ENCODE results near the gene LIX1.
"Not testable (repeated sequence)": the region's sequence is repeated elsewhere in the genome, so short reads cannot be mapped to it uniquely, and the experiment has no call there.

LIX1 gene

DNA sequence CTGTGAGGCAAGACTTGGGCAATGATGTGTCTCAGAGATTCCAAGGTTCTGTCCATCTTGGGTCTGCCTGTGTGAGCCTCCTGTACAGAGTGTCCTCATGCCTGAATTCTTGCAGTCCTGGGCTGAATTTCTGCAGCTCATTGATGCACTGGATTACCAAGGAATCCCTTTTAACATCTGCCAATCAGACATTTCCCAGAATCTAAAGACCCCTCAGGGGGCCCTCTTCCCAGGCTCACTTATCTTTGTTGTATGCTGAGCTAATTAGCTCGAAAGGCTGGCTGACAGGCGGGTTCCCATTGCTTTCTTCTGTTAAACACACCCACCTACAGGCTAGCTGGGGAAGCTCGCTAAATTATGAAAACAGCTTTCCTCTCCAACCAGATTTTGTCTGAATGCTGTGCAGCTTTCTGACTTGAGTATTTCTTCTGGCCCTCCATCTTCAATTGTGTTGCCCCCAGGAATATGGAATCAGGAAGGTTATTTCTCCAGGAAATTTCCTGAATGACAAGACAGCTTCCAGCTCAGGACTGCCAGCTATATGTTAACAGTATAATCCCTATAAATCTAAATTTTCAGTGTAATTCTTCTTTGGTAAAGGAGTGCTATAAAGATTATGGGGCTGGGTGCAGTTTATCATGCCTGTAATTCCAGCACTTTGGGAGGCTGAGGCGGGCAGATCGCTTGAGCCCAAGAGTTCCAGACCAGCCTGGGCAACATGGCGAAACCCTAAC is at the start of gene LIX1:
LIX1 (minus strand) TSS at position 91 of the 734 bp plus-strand sequence; CDS start at position 56, 35 bp downstream.
- DNase-seq: peak; percentile 21 to 37

DNA sequence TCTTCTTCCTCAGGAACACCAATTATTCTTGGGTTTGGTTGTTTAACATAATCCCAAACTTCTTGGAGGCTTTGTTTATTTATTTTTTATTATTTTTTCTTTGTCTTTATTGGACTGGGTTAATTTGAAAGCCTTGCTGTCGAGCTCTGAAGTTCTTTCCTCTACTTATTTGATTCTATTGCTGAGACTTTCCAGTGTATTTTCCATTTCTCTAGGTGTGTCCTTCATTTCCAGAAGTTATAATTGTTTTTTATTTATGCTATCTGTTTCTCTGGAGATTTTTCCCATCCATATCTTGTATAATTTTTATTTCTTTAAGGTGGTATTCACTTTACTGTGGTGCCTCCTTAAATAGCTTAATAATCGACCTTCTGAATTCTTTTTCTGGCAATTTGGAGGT is 49.5 kb upstream of the LIX1 start:
- no peak for DNase-seq

DNA sequence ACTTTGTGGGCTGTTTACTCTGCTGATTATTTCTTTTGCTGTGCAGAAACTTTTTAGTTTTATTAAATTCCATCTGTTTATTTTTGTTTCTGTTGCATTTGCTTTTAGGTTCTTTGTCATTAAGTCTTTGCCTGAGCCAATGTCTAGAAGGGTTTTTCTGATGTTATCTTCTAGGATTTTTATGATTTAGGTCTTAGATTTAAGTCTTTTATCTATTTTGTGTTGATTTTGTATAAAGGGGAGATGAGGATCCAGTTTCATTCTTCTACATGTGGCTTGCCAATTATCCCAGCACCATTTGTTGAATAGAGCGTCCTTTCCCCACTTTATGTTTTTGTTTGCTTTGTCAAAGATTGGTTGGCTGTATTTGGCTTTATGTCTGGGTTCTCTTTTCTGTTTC is 47.1 kb upstream of the LIX1 start:
- not testable (repeated sequence) for DNase-seq

DNA sequence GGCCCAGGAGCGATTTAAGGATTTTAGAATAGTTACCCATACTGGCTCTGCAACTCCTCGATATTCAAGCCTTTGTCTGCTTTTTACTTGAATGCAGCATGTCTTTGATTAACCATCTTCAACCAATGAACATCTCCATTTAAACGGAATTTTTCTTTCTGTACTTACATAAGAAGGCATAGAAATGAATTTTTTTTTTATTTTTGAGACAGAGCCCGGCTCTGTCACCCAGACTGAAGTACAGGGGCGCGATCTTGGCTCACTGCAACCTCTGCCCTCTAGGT is 41.5 kb upstream of the LIX1 start:
- no peak for DNase-seq

DNA sequence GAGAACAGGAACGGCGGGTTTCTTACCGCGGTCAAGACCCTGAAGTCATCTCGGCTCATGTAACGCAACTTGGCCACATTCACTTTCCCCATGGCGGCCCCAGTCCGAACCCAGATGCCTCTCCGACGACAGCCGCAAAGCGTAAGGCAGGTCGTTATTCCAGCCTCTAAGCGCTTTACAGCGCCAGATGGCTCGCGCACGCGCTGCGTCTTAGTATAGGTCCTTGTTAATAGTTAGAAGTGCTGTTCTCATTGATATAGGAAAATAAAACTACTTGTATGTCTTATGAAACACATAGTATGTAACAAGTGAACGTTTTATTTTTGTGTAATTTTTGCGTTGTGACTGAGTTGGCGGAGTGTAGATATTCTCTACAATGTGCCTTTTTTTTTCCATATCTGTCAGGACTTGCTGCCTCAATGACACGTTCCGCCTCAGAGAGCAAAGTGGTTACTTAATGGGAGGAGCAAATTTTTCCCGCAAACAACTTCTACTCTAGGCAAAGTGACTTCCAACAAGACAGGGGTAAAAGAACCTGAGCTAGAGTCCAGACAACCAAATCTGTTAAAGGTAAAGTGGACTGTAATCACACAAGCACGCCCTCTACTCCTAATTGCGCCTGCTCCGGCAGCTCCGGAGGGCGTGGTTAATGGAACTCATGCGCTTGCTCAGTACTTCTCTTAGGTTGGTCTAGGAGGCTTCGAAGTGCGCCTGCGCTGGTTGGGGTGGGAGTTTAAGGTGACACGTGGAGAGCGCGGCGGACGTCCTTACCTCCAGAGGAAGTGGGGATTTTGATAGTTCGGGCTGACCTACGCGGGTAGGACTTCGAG is 40.9 kb upstream of the LIX1 start, which contains the start of gene RIOK2:
RIOK2 (minus strand) TSS at position 148 of the 830 bp plus-strand sequence; CDS start at position 92, 56 bp downstream.
- peak; percentile 96 for DNase-seq

DNA sequence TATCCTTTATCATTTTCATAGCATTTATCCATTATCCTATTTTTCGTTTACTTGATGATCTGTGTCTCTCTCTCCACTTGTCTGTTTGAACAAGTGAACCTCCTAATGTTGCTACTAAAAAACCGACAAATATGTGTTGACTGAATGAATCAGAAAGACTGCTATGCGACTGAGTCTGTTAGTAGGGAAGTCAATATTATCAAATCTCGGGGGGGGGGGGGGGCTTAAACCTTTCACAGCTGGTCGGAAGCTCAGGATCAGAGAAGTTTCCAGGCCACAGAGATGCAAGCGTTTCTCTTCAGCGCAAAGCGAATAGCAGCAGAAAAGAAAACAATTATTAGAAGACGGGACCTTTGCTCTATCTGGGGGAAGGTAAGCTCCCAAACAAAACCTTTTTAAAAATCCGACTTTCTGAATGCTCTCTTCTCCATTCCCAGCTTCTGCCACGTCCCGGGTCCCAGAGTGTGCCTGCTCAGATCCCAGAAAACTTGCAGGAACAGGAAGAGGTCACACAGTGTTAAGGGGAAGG is 40.2 kb upstream of the LIX1 start:
- no peak for DNase-seq

DNA sequence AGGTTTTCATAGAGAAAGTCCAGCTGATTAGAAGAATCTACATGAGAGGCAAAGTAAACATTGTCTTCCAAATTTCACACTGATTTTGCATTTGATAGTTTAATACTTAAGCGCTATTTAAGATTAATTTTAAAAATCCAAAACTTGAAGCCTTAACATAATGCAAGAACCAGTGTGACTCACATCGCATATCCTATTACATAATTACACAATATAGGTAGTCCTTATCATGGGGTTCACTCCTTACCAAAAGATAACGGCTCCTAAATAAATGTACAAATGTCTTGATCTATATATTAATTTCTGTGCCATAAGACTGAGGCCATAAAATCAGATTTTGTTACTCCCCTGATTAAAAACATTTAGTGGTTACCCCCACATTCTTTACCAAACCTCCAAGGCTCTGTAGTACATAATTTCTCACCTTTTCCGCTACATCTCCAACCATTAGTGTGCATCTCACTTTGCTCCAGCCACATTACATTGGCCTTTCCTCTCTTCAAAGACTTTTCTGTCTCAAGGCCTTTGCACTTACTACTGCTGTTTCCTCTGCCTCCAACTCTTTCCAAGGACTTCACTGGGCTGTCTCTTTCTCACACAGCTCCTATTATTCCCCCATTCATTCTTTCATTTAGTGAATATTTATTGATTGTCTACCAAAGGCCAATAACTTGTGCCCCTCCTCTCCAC is 39.6 kb upstream of the LIX1 start:
- DNase-seq: no peak

DNA sequence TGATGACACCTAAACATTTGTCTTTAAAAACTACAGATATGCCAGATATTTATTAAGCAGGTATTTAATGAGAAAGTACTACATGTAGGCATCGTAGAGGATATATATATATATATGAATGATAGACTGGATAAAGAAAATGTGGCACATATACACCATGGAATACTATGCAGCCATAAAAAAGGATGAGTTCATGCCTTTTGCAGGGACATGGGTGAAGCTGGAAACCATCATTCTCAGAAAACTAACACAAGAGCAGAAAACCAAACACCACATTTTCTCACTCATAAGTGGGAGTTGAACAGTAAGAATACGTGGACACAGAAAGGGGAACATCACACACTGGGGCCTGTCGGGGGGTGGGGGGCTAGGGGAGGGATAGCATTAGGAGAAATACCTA is 37.0 kb upstream of the LIX1 start:
- not testable (repeated sequence) for DNase-seq

DNA sequence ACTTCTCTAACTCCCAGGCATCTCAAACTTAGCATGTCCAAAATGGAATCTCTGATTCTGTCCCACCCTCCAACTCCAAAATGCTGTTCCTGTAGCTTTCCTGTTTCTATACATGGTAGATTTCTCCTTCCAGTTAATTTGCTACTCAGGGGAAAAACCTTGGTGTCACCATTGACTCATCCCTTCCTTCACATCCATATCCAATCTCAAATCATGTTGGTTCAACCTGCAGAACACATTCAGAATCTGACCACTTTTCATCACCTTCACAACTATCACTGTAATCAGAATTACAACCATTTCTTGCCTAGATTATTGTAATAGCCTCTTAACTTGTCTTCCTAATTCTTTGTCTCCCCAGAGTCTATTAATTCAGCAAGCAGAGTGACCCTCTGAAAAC is 29.8 kb upstream of the LIX1 start:
- DNase-seq: no peak

DNA sequence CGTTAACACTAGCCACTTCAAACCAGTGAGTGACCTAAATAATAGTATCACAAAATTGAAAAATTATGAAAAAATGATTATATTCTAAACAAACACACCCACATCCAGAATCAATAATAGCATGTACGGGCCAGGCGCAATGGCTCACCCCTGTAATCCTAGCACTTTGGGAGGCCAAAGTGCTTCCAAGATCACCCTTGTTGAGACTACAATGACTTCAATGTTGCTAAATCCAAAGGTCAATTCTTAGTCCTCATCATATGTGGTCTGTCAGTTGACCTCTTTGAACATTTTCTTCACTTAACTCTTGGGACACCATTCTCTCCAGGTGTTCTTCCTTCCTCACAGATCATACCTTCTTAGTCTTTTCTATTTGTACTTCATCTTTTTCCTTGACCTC is 29.3 kb upstream of the LIX1 start:
- no peak for DNase-seq

DNA sequence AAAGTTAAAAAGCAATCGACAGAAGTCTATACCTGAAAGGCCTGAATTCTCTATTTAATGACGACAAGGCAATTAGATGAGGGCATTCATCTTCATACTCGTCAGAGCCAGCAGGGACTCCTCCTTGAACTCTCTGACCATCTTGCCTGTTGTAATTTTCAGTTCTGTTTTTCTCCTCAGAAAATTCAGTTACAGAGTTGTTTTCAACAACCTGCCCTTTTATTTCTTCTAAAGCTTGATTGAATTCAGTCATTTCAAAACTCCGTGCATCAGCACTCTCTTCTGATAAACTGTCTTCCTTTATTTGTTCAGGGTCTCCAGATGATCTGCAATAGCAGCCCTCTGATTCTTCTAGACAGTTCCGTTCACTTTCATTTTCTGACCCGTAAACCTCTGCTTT is 25.0 kb upstream of the LIX1 start:
- DNase-seq: no peak

DNA sequence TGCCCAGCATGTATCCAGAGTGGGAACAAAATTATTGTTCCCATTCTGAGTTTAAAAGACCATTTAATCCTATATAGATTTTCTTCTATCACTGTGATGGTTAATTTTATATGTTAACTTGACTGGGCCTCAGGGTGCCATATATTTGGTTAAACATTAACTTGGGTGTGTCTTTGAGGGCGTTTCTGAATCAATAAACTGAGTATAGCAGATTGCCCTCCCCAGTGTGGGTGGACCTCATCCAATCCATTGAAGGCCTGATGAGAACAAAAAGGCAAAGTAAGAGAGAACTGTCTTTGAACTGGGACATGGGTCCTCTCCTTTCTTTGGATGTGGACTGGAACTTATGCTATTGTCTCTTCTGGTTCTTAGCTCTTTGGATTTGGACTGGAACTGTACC is 23.3 kb upstream of the LIX1 start:
- no peak for DNase-seq

DNA sequence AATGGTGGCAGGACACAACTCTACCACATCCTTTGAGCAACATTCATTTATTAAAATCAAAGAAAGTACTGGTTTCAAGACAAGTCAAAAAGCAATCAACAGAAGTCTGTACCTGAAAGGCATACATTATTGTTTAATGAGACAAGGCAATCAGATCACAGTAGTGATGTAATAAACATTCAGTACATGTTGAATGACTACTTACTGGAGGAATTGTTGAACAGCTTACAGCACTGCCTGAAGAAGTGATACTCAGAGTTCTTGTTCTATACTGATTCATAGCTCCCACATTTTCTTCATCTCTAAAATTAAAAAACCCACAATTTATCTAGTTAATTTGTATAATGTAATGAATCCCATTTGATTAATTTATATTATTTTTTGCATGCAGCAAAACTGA is 22.4 kb upstream of the LIX1 start:
- no peak for DNase-seq

DNA sequence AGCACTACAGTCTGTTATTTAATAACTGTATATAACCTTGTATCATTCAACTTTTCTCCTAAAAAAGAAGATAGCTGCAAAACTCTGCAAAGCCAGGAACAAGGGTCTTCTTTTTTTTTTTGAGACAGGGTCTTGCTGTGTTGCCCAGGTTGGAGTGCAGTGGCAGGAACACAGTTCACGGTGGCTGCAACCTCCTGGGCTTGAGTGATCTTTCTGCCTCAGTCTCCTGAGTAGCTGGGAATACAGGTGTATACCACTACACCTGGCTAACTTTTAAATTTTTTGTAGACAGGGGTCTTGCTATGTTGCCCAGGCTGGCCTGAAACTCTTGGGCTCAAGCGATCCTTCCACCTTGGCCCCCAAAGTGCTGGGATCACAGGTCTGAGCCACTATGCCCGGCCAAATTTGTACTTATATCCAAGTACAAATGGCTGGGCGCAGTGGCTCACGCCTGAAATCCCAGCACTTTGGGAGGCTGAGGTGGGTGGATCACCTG is 21.4 kb upstream of the LIX1 start:
- DNase-seq: no peak

DNA sequence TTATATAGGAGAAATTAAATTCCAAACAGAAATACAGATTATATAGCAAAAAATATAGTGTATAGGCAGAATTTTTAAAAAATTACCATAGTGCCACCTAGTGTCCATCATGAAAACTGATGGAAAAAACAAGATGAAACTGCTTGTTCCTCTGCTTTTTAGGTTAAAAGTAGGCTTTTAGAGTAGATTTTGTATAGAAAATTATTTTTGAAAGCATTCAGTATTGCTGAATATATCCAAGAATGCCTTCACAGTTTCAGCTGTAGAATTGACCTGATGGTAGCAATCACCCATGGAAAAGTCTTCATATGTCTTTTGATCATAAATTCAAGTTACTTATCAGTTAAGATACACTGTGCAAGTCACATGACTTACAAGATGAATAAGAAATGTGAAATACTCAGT is 21.0 kb upstream of the LIX1 start:
- no peak for DNase-seq

DNA sequence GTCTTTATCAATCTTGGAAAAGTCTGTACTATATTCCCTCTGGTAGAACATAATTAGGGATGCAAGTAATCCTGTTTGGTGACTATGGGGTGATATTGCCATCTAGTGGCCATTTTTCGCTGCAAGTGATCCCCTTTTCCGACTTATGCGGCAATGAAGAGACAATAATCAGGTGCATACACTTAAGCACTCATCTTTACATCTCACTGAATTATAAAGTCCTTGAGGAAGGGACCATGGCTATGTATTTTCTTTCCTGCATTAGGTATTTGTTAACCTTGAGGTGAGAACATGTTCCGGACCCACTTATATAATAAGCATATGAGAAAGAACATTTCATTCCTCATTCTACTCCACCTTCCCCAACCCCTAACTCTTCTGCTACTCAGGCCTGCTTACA is 19.6 kb upstream of the LIX1 start:
- peak; percentile 27 to 58 for DNase-seq

DNA sequence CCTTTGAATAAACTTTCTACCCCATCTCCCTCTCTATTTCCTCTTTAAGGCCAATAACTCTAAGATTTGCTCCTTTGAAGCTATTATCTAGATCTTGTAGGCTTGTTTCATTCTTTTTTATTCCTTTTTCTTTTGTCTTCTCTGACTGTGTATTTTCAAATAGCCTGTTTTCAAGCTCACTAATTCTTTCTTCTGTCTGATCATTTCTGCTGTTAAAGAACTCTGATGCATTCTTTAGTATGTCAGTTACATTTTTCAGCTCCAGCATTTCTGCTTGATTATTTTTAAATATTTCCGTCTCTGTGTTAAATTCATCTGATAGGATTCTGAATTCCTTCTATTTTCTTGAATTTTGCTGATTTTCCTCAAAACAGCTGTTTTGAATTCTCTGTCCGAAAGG is 15.3 kb upstream of the LIX1 start:
- DNase-seq: no peak

DNA sequence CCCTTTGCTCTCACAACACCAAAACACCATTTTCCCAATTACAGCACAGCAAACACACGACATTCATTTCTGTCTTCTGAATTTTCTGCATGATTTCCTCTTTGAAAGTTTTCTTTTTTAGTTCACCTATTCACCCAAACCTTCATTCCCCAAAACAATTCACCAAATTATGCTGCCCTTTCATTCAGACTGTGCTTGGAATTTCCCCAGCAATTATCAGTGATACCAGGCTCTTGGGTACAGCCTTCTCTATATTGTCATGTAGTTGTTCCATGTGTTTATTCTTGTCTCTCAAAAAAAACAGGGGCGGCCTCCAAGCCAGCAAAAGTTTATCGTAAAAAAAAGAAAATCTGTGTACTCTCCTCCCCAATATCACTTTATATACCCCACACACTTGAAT is 9.0 kb upstream of the LIX1 start:
- no peak for DNase-seq

DNA sequence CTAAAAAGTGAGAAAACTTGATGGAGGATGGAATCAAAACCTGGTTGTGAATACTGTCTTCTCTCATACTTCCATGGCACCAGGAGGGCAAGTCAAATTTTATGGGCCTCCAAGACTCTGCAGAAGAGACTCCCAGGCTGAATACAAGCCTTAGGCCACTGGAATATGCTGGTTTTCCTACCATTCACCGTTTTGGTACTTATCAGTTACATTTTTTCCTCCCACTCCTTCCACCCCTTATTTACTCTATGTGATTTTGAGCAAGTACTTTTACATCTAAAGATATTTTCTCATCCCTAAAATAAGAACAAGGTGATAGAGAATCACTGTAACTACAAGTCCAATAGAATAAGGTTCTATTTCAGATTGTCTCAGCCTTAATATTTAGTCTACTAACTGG is 8.0 kb upstream of the LIX1 start:
- no peak for DNase-seq

DNA sequence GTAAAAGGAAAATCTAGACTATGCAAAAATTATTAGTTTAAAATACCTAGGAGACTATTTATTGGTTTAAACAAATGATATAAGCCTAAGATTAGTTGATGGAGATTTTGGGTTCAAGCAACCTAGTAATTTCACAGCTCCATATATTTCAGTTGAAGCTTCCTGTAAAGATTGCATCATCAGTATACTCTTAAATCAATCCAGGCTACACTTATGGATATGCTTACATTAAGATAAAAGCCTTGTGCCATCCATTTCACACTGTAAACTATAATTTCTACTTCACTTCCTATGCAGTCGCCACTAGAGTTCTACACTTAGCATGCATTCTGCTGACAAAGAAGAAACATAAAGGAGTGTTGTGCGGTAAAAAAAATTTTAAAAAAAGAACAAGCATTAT is 7.3 kb upstream of the LIX1 start:
- DNase-seq: no peak

DNA sequence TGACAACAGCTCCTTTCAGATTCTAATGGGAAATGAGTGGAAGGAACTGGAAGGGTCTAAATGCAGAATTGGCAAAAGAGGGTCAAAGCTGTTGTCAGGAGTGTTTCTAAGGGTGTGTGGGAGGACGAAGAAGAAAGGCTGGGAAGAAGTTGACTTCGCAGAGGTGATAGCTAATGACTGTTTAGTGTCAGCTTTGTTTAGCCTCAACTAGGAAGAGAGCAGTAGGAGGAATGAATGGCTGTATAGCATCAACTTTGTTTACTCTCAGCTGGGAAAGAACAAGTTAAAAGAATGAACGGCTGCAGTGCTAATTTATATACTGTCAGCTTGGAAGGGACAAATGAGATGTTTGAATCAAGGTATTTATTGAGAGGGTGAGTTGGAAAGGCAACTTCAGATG is 5.9 kb upstream of the LIX1 start:
- DNase-seq: no peak

DNA sequence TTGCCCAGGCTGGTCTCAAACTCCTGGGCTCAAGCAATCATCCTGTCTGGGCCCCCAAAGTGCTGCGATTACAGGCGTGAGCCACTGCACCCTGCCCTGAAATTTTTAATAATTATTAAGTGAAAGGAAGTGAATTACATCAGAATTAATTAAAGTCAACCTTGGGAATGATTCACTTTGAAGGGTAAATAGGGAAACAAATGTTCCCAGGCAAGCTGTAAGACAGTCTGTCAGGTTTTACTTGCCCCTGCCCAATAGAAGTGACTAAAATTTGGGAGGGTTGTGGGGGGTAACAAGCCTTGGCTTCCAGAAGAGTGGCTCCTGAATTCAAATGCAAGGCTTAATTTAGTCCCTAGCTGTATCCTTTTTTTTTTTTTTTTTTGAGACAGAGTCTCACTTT is 1.3 kb upstream of the LIX1 start:
- no peak for DNase-seq

DNA sequence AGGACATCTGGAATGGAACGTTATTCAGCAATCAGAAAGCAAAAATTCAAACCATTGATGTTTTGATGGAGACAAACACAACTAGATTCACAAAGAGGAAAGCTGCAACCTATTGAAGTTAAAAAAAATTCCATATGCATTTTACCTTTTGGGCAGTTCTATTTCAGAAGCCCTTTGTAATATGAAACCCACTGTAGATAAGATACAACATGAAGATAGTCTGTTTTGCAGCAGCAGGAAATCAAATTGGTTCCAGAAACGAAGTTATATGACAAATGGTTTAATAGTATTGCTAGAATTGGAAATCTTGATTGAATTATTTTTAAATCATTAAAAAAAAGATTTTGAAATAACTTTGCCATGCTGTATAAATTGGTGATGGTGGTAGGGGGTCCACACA is 872 bp downstream of the LIX1 start:
- no peak for DNase-seq

DNA sequence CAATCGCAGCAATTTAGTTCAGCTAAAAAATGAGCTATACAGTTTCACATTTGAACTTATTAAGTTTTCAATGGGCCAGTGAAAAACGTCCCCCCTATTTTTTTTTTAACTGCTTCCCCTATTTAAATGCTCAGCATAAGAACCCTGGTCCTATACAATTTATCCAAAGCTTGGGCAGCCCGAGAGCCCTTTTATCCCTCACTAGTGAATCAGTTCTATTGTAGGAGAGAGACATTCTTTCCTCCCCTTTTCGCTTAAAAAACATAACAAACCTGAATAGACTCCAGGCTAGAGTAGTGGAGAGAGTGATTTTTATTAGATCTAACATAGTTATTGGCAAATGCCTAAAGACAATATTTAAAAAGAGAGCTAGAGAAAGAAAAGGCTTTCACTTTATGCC is 1.4 kb downstream of the LIX1 start:
- DNase-seq: no peak

All from activated CD4-positive, alpha-beta T cell treated with anti-CD3 and anti-CD28 coated beads, Interleukin-2, amount 50 U/mL, for 48 hours (primary cell).